ACHN (cell line): Measurements from ENCODE around the gene CINP.

Experiments
- DNase-seq: peaks from one replicate; pipeline ENCODE4 v3.0.0-alpha.2; 2015
- in situ Hi-C: cut with HindIII; loops from 2 replicates; pipeline ENCODE4 v1.10.0; 2017; ENCODE audit warnings: low sequenced_read_pairs, low pct_ligation_motif_present, low pct_unique_long_range_greater_than_20kb

The CINP gene

DNA sequence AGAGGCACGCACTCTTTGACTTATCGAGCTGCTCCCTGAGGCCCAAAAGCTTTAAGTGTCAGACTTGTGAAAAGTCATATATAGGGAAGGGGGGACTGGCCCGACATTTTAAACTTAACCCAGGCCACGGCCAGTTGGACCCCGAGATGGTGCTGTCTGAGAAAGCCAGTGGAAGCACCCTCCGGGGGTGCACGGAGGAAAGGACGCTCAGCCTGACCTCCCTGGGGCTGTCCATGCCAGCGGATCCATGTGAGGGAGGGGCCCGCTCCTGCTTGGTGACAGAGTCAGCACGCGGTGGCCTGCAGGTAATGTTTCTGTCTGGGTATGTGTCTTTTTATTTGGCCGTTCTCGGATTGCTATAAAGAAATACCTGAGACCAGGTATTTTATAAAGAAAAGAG, 36.1 kb downstream of the CINP start:
- in situ Hi-C loops = no loop called here
- DNase-seq = no peak

DNA sequence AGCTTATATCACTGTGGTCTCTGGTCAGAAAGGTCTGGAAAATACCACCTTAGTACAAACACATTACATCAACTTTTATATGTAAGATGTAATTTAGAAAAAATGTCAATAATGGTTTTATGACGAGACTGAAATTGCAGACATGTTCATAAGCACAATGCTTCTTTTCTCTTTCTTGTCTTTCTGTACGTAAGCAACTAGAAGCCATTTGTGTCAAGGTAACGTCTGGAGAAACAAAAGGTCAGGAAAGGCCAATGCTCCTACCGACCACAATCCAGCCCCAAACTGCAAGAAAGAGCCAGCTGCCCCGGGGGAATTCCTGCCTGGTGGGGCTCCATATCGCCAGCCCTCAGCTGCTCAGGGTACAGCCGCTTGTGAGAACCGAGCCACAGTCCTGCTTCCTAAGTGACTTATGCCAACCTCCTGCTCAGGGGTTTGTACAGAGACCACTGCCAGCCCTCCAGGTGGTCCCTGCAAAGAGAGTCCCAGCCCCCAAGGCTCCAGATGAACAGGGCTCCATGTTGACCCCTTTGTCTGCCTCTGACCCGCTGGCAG, 36.8 kb downstream of the CINP start:
- no peak for DNase-seq
- in situ Hi-C loops = no loop called here

DNA sequence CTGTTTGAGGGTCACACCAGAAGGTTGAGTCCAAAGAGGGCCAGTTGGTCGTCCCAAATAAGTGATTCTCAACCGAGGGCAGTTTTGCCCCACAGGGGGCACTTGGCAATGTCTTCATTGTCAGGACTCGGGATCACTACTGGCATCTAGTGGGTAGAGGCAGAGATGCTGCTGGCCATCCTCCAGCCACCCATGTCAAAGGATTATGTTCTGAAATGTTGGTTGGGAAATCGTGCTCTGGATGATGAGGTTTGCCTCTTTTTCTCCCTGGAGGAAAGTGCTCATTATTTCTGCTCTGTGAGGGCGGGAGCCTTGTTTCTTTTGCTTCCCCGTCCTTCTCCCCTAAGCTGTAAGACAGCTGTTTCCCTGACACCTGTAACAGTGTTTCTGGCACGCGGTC, 39.6 kb downstream of the CINP start:
- in situ Hi-C loops = no loop called here
- DNase-seq = peak; percentile 78

DNA sequence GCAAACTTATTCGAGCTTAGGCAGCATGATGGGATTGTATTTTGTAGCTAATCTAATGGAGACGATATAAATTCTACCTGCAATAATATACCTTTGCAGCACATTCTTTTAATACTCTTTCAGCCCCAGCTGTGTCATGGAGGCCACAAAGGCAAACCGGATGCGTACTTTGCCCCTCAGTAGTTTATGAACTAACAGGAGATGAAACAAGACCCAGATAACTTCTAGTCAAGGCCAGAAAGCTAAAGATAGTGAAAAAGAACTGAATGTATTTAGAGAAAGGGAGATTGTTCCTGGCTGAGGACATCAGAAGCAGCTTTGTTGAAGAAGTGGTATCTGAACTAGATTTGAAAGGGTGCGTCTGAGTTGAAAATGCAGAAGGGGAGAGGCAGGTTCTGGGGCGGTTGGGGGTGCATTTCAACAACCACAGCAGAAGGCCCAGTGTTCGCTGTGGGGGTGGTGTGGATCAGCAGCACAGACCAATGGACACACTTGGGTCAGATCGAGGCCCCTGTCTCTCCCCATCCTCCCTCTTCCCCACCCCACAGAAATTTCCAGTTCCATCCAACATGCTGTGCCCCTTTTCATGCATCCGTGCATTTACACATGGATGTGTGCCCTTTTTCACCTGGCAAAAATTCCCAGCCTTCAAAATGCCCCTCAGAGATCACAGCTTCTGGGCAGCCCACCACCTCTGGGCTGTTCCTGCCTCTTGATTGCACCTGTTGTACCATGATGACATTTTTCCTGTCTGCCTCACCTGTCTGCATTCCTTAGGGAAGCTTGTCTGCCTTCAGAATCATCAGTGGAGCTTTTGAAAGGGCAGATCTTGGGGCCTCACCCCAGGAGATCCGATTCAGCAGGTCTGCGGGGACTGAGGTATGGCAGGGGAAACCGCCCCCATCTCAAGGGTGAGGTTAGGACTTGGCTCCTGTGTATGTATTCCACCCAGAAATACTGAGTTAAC, 41.0 kb downstream of the CINP start:
- DNase-seq = no peak
- in situ Hi-C loops = no loop called here

DNA sequence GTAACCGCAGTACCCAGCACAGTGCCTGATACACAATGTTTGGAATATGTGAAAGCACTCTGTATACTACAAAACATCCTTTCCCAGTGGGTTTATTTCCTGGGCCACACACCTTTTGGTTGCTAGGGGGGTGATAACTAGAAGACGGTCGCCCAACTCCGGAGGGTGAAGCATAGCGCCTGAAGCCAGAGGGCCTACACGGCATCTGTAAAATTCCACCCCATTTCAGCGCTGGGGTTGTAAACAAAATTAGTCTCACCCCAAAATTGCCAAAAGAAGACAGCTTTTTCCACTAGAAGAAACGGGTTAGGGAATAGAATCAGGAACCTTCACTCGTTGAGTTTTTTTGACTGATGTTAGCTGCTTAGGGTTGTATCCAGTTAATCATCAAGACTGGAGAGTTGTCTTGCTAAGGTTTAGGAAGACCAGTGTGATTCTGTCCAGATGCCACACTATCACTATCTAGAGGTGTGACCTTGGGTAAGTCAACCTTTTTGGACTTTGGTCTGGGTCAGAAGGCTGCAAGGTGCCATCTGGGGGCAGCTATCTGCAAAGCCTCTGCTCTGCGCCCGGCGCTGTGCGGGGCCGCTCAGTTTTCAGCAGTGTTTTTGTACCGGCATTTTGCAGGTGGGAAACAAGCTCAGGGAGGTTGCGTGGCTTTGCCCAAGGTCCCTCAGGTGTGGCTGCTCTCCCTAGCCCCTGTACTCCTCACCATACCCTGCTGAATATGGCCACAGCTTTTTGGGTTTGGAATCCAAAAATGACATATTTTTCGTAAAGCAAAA, 41.8 kb downstream of the CINP start:
- in situ Hi-C loops = no loop called here
- DNase-seq = no peak

DNA sequence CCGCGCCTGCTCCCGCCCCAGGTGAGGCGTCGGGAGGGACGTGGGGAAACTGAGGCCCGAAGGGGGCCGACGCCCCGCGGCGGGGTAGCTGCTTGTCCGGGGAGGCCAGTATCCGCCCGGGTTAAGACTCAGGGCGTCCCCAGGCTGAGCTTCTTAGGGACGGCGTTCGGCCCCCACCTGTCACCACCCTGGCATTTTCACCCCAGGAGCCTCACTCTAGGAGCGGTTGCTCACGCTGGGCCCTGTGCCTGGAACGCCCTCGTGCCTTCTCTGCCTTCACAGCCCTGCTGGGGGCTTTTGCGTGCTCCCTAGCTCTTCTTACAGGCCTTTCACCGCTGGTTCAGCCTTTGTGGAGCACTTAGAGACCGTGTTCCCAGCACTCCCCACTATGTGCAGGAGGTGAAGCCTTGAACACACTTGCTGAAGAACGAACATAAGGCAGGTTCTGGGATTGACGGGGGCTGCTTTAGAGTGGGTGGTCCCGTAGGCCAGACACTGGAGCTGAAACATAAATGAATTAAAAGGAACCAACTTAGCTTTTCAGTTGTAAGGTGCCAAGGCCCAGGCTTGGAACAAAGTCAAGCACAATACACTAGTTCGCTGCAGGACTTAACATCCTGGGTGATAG, 42.5 kb downstream of the CINP start:
- in situ Hi-C loops = no loop called here
- peak; percentile 37 for DNase-seq

DNA sequence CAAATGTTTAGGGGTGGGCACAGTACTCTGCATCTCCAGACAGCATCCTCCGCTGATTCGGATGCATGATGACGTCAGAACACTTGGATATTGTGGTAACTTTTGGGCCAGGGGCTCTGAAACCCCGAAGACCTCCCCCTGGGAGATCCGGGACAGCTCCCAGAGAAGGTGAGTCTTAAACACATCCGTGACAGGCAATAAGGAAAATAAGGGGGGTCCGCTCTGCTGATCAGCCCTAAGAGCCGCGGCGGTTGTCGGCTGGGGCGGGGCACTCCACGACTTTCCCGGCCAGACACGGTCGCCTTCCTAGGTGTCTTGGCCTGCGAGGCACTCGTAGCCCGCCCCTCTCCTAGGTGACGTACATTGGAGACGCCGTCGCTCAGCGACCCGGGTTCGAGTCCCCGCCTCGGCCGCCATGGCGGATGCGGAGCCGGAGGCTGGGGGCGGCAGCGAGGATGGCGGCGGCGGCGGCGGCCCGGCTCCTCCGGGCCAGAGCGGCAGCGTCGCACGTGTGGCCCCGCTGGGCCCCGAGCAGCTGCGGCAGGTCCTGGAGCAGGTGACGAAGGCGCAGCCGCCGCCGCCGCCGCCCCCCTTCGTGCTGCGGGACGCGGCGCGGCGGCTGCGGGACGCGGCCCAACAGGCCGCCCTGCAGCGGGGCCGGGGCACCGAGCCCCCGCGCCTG, 43.2 kb downstream of the CINP start, which contains the start of gene ZNF839:
ZNF839 (plus strand) TSS at position 396 of the 682 bp plus-strand sequence; CDS start at position 416, 20 bp downstream.
- DNase-seq = peak; percentile 87
- in situ Hi-C loops = no loop called here

DNA sequence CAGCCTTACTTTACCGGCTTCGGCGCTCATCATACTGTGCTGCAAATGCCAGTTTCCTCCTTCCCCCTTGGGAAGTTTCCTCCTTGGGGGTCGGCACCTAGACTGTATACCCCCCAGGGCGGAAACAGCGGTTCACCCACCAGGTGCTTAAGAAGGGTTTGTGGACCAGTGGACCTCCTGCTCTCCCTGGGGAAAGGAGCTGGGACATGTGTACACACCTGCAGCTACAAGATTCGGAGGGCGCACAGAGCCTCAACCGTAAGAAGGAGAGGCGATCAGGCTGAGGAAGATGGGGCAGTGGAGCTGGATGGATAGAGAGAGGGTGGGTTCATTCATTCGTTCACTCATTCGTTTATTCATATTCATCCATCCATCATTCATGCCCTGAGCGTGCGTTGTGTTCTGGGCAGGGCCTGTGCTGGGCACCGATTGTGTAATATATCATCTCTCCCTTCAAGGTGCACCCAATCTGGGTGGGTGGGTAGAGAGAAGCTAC, 43.9 kb downstream of the CINP start:
- in situ Hi-C loops = no loop called here
- DNase-seq = no peak

DNA sequence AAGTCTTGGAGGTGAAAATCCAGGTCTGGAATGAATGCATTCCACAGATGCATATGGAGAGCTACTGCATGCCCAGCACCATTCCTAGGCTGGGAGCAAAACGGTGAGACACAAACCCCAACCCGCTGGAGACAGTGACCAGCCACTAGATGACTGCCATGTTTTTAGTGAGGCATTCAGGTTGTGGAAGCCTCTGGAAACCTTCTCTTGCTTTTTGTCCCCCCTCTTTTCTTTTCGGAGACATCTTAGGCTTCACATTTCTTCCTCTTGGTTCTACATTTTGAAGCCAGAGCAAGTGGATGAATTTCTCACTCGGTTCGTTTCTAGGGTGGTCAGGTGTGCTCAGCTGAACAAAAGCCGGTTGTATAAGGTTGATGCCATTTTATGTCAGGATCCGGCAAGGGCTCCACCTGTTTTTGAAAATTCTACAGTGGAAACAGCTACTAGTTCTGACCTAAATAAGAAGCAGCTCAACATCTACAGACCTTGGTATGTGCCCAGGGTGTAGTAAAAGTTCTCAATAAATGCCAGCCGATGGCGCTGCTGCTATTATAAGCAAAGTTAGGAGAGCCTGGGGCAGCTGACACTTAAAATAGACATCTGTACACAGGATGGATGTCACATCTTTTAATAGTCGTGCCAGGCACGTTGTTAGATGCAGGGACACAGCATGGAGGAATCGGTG, 45.0 kb downstream of the CINP start:
- in situ Hi-C loops = no loop called here
- DNase-seq = peak; percentile 21

DNA sequence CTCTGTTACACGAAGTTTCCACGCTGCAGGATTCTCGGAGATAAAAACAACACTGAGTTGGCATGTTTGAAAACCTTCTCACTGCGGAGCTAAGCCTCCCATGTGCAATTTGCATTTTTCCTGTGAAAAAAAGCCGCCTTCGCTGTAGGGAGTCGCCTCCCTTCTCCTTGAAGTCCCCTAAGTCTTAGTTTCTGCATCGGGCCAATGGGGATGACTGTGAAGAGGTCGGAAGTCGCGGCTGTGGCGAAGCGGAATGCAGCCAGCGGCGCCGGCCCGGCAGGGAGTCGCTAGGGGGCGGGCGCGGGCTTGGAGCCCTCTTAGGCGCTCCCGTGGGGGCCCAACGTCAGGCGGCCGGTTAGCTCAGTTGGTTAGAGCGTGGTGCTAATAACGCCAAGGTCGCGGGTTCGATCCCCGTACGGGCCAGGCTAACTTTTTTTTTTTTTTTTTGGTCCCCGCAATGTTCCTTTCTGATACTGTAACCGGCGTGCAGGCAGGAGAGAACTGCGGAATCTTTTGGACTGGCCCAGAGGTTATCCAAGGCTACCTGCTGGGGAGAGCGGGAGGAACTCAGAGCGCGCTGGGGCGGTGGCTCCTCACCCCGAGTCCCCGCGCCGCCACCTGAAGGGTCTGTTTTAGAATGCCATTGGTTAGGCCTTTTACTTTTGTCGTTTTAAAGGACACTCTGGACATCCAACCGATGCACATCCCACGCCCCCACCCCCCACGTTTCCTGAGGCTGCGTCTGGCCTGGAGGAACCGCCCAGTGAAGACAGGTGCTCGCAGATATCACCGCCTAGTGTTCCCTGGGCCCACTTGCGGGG, 45.7 kb downstream of the CINP start:
- peak; percentile 86 for DNase-seq
- in situ Hi-C loops = no loop called here

DNA sequence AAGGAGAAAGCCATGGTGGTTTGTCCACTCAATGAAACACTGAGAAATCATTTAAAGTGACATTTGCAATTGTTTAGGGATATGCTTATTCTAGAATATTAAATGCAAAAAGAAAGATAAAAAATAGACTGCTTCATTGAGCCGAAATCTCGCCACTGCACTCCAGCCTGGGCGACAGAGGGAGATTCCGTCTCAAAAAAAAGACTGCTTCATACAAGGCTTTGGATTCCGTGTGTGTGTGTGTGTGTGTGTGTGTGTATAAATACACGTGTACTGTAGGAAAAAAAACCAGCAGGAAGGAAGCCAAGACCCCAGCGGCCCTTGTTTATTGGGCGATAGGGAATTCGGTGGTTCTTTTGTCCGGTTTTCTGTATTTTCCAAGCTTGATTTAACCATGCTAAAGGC, 46.4 kb downstream of the CINP start:
- in situ Hi-C loops = no loop called here
- DNase-seq = peak; percentile 32

DNA sequence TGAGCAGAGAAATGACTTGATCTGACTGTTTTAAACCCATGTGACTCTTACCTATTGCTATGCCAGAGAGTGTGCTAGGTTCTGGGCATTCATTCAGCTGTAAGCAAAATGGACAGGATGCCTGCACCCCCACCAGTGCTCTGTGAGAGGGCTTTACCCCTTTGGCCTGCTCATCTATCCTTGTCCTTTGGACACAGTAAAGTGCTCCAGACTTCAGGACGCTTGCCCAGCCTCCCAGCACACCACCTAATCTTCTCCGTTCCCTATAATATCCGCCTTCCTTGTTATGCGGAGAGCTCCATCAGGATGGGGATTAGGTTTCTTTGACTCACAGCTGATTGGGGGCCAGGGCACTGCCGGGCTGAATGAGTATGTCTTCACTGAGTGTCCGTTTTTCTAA, 47.6 kb downstream of the CINP start:
- DNase-seq = no peak
- in situ Hi-C loops = no loop called here

DNA sequence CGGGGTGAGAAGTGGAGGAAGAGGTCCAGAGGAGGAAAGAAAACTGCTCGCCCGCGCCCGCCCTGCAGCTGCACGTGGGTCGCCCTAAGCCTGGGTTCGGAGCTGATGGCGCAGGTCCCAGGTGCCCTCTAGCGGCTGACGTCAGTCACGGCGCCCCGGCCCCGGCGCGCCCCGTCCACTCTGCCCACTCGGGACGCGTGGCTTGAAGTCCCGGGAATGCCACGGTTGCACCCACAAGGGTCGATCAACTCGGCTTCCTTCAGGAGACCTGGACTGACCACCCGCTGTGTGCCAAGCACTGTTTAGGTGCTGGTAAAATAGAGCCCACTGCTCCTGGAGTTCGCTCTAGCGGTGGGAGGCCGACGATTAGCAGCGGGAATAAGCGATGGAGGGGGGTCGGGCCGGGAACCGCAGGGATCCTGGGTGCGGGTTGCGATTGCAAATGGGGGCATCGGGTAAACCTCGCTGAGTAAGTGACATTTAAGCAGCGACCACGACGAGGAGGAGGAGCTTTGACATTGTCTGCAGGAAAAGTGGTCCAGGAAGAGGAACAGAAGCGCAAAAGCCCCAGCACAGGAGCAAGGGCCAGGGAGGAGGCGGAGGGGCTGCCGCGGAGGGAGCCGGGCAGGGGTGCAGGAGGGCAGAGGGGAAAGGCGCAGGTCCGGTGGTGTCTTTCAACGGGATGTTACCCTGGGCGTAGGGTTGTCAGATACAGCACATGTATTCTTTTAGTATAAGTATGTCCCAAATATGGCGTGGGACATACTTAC, 48.3 kb downstream of the CINP start:
- peak; percentile 75 for DNase-seq
- in situ Hi-C loops = no loop called here

DNA sequence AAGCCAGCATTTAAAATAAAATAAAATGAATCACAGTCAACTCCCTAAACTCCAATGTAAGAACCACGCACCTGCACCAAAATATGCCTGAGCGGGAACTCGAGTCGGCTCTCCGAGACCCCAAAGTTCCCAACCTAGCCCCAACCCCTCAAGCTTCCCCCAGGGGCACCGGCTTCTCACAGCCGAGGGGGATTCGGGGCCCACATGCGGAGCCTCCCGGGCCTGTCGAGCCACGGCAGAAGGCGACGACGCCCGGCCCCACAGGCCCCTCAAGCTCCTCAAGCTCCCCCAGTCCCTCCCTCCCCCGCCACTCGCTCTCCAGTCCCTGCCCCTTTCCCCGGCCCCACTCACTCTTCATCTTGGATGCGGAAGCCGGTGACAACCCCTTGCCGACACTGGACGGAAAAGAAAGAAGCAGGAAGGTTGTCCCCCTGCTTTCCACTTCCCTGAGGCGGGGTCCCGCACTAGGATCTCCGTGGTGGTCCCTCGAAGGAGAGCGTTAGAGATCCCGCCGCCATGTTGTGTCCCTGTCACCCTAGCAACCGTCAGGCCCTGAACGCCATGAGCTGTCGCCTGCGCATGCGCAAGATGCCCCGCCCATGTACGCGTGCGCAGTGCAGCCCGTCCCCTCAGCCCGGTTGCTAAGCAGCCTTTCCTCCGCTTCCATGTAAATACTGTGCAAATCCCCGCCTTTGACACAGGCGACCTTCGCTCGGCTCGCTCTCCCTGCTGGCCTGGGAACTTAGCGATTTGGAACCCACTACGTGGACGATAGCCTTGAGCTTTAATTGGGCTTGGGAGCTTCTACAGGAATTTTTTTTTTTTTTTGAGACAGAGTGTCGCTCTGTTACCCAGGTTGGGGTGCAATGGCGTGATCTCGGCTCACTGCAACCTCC, 57.8 kb downstream of the CINP start, which contains the start of gene MOK:
MOK (minus strand) TSS at position 554 of the 896 bp plus-strand sequence; CDS start at position 358, 196 bp downstream.
- peak; percentile 94 for DNase-seq
- in situ Hi-C loops = no loop called here

DNA sequence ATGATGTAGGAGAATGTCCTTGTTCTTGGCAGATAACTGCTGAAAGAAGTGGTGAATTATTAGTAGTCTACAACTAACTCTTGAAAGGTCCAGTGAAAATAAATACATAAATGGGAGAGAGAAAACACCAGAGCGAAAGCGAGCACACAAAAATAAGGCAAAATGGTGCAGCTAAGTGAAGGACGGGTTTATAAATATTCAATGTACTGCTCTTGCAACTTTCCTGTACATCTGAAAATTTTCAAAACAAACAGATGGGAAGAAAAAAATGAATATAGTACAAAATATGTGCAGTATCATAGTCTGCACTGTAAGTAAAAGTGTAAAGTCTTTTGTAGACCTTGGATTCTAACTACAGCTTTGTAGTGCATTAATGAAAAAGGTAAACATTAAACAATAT, 59.0 kb downstream of the CINP start:
- in situ Hi-C loops = no loop called here
- no peak for DNase-seq
